Adrenal gland (tissue), 12 donors: ENCODE results near the gene HOXB8. TPM values are rescaled to one million over a fixed set of nuclear protein-coding genes. Genes with fewer than 3 reads are reported as not detected.

ENCODE experiments used
- DNase-seq, 7 donors: peaks; one replicate each; pipeline ENCODE4 v3.0.0-alpha.2; 2019 to 2020
- H3K27ac ChIP-seq, 5 donors: fragments of 200-600 bp; sonication (generic) in 4 of 5; 1 replicate in 3 of 5; 2 replicates in 2 of 5; pipeline versions ENCODE4 v1.5.1 to v1.8.0; 2016 to 2020; ENCODE audit warnings: mild to moderate bottlenecking in 1 of 5
- H3K27me3 ChIP-seq: fragments of 200-600 bp; 2 replicates; pipeline ENCODE4 v1.8.0; 2021
- H3K36me3 ChIP-seq, 2 donors: fragments of 200-600 bp; replicated peaks in 1 of 2; 1 replicate in 1 of 2; 2 replicates in 1 of 2; pipeline versions ENCODE4 v1.5.1 to v1.8.0; 2018 to 2022
- H3K4me1 ChIP-seq, 2 donors: fragments of 200-600 bp; replicated peaks in 1 of 2; 1 replicate in 1 of 2; 2 replicates in 1 of 2; pipeline versions ENCODE4 v1.5.1 to v1.8.0; 2018 to 2021
- H3K4me3 ChIP-seq, 4 donors: fragments of 200-600 bp; sonication (generic) in 3 of 4; one replicate each; pipeline ENCODE4 v1.5.1; 2016 to 2018
- H3K9me3 ChIP-seq, 3 donors: fragments of 200-600 bp; sonication (generic) in 1 of 3; replicated peaks in 1 of 3; 1 replicate in 2 of 3; 2 replicates in 1 of 3; pipeline versions ENCODE4 v1.5.1 to v1.8.0; 2016 to 2021
- CTCF ChIP-seq, 6 experiments: fragments of 450-650 bp in 4 of 6; fragments of 200-600 bp in 2 of 6; sonication (generic) in 1 of 6; IDR thresholded peaks; 1 replicate in 5 of 6; 2 replicates in 1 of 6; pipeline versions ENCODE4 v1.5.1 to v1.8.0; 2016 to 2021; ENCODE audit warnings: antibody characterized with exemption in 6 of 6, mild to moderate bottlenecking in 2 of 6, moderate library complexity in 1 of 6
- POLR2A ChIP-seq, 2 donors: fragments of 450-650 bp; IDR thresholded peaks; one replicate each; pipeline ENCODE4 v1.6.1; 2017; ENCODE audit warnings: antibody characterized with exemption in 2 of 2, mild to moderate bottlenecking in 2 of 2, moderate library complexity in 1 of 2
- WGBS, 4 donors: extraction: QIAGEN DNeasy Blood & Tissue Kit in 2 of 4; methylation state at CpG; one replicate each; pipeline versions ENCODE4 v1.1.5 to v1.1.7; 2013 to 2017; 5-methylcytosine and 5-hydroxymethylcytosine counted together
- intact Hi-C, 2 donors: fragments of 100-400 bp; cut with DNase I; formaldehyde crosslinking; loops; one replicate each; pipeline versions ENCODE4 v1.14.1 to v1.15.0; 2022 to 2023
- polyA plus RNA-seq, 3 donors: library from polyadenylated mRNA; stranded (reverse); fragments of 200-250 nt in 2 of 3; fragments of 350-450 nt in 1 of 3; fragmentation: Illumina TruSeq in 1 of 3; extraction: RNeasy Lipid Tissue Mini Kit (QIAGEN cat#74804) in 1 of 3; gene quantifications; one replicate each; pipeline ENCODE4 v1.2.3, GENCODE V29; 2013 to 2014
- total RNA-seq, 9 donors: library from RNA; depleted of rRNA in 4 of 9; stranded (reverse); fragments of >200 nt in 4 of 9; fragments of 120-200 nt in 1 of 9; fragmentation: NEBNext Ultra II Directional in 1 of 9; extraction: Animal tissue kit (Norgen Biotek cat#: 25700) in 1 of 9; gene quantifications; one replicate each; pipeline versions ENCODE4 v1.1.0 to v1.2.4, GENCODE V29; 2013 to 2023
- donor health status: healthy with polysubstance abuse.
- donor health status: Bipolar disorder and iron deficiency.
- donor health status: DM: yes; HTN: yes; CAD: no.
- donor health status: DM: no; HTN: no; CAD: no.
- donor health status: DM: no; HTN: no; CAD: no.
- donor health status: DM: yes; HTN: yes; CAD: no.

HOXB8 gene
- total and polyA plus RNA-seq, 12 donors = 0.72 to 13.3 (median 5.9) TPM

DNA sequence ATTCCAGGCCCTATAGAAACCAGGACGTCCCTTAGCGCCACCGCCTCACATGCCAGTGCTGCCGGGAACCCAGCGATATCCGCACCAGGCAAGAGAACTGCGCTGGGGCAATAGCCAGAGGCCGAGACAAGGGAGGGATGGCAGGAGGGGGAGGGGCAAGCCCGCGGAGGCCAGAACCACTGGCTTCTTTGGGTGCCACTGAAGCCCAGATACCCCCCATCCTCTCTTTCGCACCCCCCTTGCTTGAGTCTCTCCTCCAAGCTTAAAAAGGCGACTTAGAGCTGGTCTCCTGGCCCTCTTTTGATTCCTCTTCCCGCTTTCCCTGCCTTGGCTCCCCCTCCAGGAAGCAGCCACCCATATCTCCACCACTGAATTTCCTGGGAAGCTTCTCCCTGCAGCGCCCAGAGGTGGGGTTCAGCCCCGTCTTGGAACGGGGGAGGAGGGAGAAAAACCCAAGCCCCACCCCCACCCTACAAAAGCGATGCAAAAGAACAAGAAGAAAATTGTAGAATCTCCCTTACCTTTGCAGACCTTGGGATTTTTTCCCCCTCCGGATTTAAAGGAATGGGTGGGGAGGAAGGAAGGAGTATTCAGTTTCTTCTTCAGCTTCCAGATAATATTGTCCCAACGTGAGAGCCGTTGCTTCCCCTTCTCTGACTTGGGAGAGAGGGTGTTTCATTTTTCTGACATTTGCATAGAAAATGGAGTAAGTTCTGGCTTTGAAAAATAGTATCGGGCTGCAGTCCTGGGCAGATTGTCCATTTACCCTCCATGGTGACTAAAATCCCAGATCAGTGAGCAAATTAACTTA is 10.9 kb downstream of the HOXB8 start:
- Histone ChIP-seq H3K4me1 (peaks cover 0 to 17% of the 10 kb centered on the region in 2 donors), H3K9me3 (no peaks in the 10 kb centered on the region), H3K27ac (peak overlapping the region; percentile 21 to 87 (median 55)), H3K36me3 (no peaks in the 10 kb centered on the region), H3K27me3 (no peaks in the 10 kb centered on the region), H3K4me3 (peak overlapping the region in 3 of 4 donors; percentile 1 to 70 (median 11))
- WGBS, 4 donors = 13 to 16% (median 14%) methylated on average over 21 of the region's 21 CpGs
- DNase-seq = peak in 5 of 7 donors; percentile 65 to 81 (median 68)
- TF ChIP-seq POLR2A (IDR thresholded peaks at IDR 0.05) (peak in 1 of 2 donors; percentile 53), CTCF (IDR thresholded peaks at IDR 0.05) (no peak)
- intact Hi-C loops = no loop called here

DNA sequence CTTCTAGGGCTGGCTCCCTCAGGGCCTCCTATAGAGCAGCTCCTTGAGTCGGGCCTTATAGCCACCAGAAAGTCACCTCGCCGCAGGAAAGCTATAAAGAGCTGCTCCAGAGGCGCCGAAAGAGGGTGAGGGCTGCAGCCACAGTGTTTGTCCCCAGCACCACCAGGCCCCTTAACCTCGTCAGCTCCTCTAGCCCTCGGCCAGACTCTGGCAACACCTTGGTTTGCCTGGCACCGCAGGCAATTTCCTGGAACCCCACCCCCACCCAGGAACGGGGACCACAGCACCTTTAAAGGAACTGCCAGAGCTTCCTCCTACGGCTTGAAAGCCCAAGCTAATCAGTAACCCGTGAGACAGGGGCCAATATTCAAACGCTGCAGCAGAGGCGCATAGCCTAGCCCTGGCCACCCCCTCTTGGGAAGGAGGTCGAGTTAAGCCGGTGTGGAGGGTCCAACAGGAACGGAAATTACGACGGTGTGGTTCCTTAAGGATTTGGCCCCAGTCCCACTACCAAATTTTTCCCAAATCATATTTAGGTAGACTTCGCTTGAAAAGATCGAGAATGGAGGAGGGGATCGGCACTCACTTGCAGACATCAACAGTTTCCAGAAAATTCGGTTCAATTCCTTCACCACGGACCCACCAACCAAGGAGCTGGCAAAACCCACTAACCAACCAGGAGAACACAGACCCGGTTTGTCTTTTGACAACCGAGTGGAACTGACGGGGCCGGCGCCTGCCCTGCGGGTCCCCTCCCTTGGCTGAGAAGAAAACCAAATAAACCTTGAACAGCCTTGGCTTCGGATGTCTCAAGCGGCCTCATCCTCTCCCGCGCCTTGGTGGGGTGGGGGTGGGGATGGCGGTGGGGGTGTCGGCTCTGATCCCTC is 13.3 kb downstream of the HOXB8 start:
- 41 to 47% (median 42%) methylated on average over 30 to 35 of the region's 35 CpGs for WGBS, 4 donors
- intact Hi-C loops = no loop called here
- no peak overlapping the region for H3K27ac ChIP-seq
- no peak for DNase-seq
- H3K27me3 ChIP-seq = no peaks in the 10 kb centered on the region
- H3K4me3 ChIP-seq = peak overlapping the region in 1 of 4 donors; percentile 70
- no peaks in the 10 kb centered on the region for H3K36me3 ChIP-seq
- peaks cover 0 to 30% of the 10 kb centered on the region in 2 donors for H3K4me1 ChIP-seq
- no peak for TF ChIP-seq CTCF (IDR thresholded peaks at IDR 0.05)
- TF ChIP-seq POLR2A (IDR thresholded peaks at IDR 0.05) = no peak
- H3K9me3 ChIP-seq = no peaks in the 10 kb centered on the region

GRCh38 chr17:48601207-48601538 is 13.9 kb downstream of the HOXB8 start:
- 66 to 89% (median 81%) methylated on average over 3 to 4 of the region's 4 CpGs for WGBS, 4 donors
- Histone ChIP-seq H3K27ac (no peak overlapping the region), H3K36me3 (peaks cover 0 to 1% of the 10 kb centered on the region in 2 donors), H3K9me3 (no peaks in the 10 kb centered on the region), H3K4me1 (peaks cover 0 to 30% of the 10 kb centered on the region in 2 donors), H3K4me3 (no peak overlapping the region), H3K27me3 (no peaks in the 10 kb centered on the region)
- DNase-seq = no peak
- TF ChIP-seq POLR2A (IDR thresholded peaks at IDR 0.05) (no peak), CTCF (IDR thresholded peaks at IDR 0.05) (no peak)
- intact Hi-C loops = no loop called here
